Gastrocnemius medialis (tissue), 4 donors: ENCODE measurements around the gene SASH1. TPM values are rescaled to one million over a fixed set of nuclear protein-coding genes. Genes with fewer than 3 reads are reported as not detected.

Source experiments
- ATAC-seq, 2 donors: fragments of 150-250 bp; one replicate each; pipeline ENCODE4 v1.9.1; 2016
- DNase-seq, 2 donors: peaks; one replicate each; pipeline ENCODE4 v3.0.0-alpha.2; 2019
- H3K27ac ChIP-seq, 4 donors: fragments of 200-600 bp; sonication (generic); 1 replicate in 1 of 4; 2 replicates in 3 of 4; pipeline ENCODE4 v1.5.1; 2016 to 2018; ENCODE audit warnings: mild to moderate bottlenecking in 2 of 4, moderate library complexity in 1 of 4
- H3K27me3 ChIP-seq, 3 donors: fragments of 200-600 bp; sonication (generic) in 2 of 3; 1 replicate in 1 of 3; 2 replicates in 2 of 3; pipeline versions ENCODE4 v1.5.1 to v1.6.0; 2016 to 2019; ENCODE audit warnings: mild to moderate bottlenecking in 1 of 3, moderate library complexity in 1 of 3
- H3K36me3 ChIP-seq, 2 donors: fragments of 200-600 bp; sonication (generic) in 1 of 2; one replicate each; pipeline ENCODE4 v1.5.1; 2017 to 2018
- H3K4me1 ChIP-seq, 2 donors: fragments of 200-600 bp; sonication (generic) in 1 of 2; one replicate each; pipeline ENCODE4 v1.5.1; 2016 to 2017; ENCODE audit warnings: mild to moderate bottlenecking in 2 of 2
- H3K4me3 ChIP-seq, 4 donors: fragments of 200-600 bp; sonication (generic) in 3 of 4; 1 replicate in 1 of 4; 2 replicates in 3 of 4; pipeline ENCODE4 v1.5.1; 2016 to 2019; ENCODE audit warnings: mild to moderate bottlenecking in 2 of 4
- H3K9me3 ChIP-seq, 3 donors: fragments of 200-600 bp; sonication (generic) in 2 of 3; 1 replicate in 1 of 3; 2 replicates in 2 of 3; pipeline ENCODE4 v1.5.1; 2016 to 2019
- POLR2A ChIP-seq, 2 donors: fragments of 450-650 bp; IDR thresholded peaks; one replicate each; pipeline ENCODE4 v1.6.1; 2017; ENCODE audit warnings: antibody characterized with exemption in 2 of 2, mild to moderate bottlenecking in 2 of 2, moderate library complexity in 2 of 2
- in situ Hi-C, 4 donors: fragments of 200-750 bp; cut with MboI; loops; one replicate each; pipeline versions ENCODE4 v1.15.0 to v1.8.0; 2017; ENCODE audit warnings: low sequenced_read_pairs in 4 of 4
- intact Hi-C: fragments of 100-400 bp; cut with DNase I; formaldehyde crosslinking; loops from one replicate; pipeline ENCODE4 v1.15.1; 2023; ENCODE audit warnings: low total_unique reads
- total RNA-seq, 4 donors: library from RNA; depleted of rRNA; stranded (reverse); fragments of >200 nt; gene quantifications; one replicate each; pipeline versions ENCODE4 v1.1.0 to v1.2.3, GENCODE V29; 2016
- TF ChIP-seq, protein P1 (sequence below), 5 experiments: fragments of 450-650 bp in 3 of 5; fragments of 200-600 bp in 2 of 5; sonication (generic) in 2 of 5; IDR thresholded peaks in 4 of 5; conservative IDR thresholded peaks in 1 of 5; 1 replicate in 4 of 5; 2 replicates in 1 of 5; pipeline ENCODE4 v1.5.1; 2016 to 2019; ENCODE audit warnings: antibody characterized with exemption in 5 of 5, mild to moderate bottlenecking in 3 of 5, moderate library complexity in 3 of 5

Gene SASH1
- total RNA-seq, 4 donors from 2014 or later = 28.2 to 42.4 (median 35.4) TPM

DNA sequence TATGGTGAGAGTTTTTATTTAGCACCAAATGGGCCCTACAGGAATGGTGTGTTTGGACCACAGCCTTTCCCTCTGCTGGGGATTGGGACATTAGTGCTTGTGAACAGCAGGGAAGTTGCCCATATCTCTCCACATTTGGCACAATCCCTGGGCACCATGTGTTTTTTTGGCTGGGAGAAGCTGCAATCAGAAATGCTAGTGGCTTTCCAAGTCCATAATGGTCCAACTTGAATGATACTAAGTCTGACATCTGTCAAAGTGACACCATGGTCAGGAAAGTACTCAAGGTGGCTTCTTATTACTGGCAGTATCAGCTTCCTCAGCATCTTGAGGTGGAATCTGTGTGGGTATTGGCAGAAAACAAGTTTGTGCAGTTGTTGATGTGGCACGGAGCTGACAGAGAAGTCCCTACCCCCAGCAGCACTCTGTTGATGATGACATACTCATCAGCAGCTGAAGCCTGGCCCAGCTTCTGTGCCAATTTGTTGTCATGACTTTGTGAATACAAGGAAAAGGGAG, 53.0 kb downstream of the SASH1 start:
- DNase-seq = peak; percentile 28 to 52
- Histone ChIP-seq H3K27ac (peak overlapping the region; percentile 63 to 77 (median 65)), H3K4me1 (peaks cover 12 to 38% of the 10 kb centered on the region in 2 donors), H3K4me3 (no peak overlapping the region), H3K9me3 (no peaks in the 10 kb centered on the region), H3K36me3 (no peaks in the 10 kb centered on the region), H3K27me3 (no peaks in the 10 kb centered on the region)
- ATAC-seq = peak; percentile 79 to 81
- intact Hi-C loops (no loop called here), in situ Hi-C loops (no loop called here)
- no peak for TF ChIP-seq POLR2A (IDR thresholded peaks at IDR 0.05)
- TF ChIP-seq, protein P1, sequence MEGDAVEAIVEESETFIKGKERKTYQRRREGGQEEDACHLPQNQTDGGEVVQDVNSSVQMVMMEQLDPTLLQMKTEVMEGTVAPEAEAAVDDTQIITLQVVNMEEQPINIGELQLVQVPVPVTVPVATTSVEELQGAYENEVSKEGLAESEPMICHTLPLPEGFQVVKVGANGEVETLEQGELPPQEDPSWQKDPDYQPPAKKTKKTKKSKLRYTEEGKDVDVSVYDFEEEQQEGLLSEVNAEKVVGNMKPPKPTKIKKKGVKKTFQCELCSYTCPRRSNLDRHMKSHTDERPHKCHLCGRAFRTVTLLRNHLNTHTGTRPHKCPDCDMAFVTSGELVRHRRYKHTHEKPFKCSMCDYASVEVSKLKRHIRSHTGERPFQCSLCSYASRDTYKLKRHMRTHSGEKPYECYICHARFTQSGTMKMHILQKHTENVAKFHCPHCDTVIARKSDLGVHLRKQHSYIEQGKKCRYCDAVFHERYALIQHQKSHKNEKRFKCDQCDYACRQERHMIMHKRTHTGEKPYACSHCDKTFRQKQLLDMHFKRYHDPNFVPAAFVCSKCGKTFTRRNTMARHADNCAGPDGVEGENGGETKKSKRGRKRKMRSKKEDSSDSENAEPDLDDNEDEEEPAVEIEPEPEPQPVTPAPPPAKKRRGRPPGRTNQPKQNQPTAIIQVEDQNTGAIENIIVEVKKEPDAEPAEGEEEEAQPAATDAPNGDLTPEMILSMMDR (IDR thresholded peaks at IDR 0.05 in 4 of 5, conservative IDR thresholded peaks at IDR 0.05 in 1 of 5) = no peak

DNA sequence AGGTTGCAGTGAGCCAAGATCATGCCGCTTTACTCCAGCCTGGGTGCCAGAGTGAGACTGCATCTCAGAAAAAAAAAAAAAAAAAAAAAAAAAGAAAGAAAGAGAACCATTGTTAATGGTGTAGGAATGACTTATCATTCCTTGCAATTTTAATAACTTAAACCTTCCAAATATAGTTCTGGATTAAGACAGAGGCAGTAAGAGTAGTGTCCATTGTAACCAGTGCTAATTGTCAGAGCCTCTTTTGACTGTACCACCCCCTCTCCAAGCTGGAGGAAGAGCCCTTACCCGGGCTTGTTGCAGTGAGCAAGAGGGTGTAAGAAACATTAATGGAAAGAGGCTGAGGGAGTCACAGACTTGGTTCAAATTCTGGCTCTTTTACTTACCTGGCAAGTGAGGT, 53.8 kb downstream of the SASH1 start:
- intact Hi-C loops (no loop called here), in situ Hi-C loops (no loop called here)
- H3K27ac ChIP-seq = peak overlapping the region; percentile 56 to 77 (median 64)
- ATAC-seq (no peak), DNase-seq (no peak)
- no peaks in the 10 kb centered on the region for H3K27me3 ChIP-seq
- H3K4me1 ChIP-seq = peaks cover 12 to 41% of the 10 kb centered on the region in 2 donors
- no peaks in the 10 kb centered on the region for H3K36me3 ChIP-seq
- TF ChIP-seq, protein P1 (IDR thresholded peaks at IDR 0.05 in 4 of 5, conservative IDR thresholded peaks at IDR 0.05 in 1 of 5) = no peak
- no peak for TF ChIP-seq POLR2A (IDR thresholded peaks at IDR 0.05)
- H3K9me3 ChIP-seq = no peaks in the 10 kb centered on the region
- no peak overlapping the region for H3K4me3 ChIP-seq

DNA sequence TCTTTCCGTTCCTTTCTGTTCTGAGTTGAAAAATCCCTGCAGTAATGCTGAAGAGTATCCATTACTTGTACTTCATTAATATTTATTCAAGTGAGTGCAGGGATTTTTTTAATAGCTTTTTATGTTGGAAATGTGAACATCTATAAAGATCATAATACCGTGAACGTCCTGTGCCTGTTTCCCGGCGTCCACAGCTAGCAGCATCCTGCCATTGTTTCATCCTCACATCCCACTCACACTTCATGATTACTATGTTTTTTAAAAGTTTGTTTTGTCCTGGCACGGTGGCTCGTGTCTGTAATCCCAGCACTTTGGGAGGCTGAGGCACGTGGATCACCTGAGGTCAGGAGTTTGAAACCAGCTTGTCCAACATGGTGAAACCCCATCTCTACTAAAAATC, 54.3 kb downstream of the SASH1 start:
- H3K9me3 ChIP-seq = no peaks in the 10 kb centered on the region
- no peak overlapping the region for H3K4me3 ChIP-seq
- H3K27me3 ChIP-seq = no peaks in the 10 kb centered on the region
- TF ChIP-seq POLR2A (IDR thresholded peaks at IDR 0.05) = no peak
- TF ChIP-seq, protein P1 (IDR thresholded peaks at IDR 0.05 in 4 of 5, conservative IDR thresholded peaks at IDR 0.05 in 1 of 5) = no peak
- in situ Hi-C loops = no loop called here
- H3K27ac ChIP-seq = peak overlapping the region; percentile 61 to 77 (median 64)
- no peaks in the 10 kb centered on the region for H3K36me3 ChIP-seq
- intact Hi-C loops = no loop called here
- DNase-seq = no peak
- no peak for ATAC-seq
- peaks cover 12 to 42% of the 10 kb centered on the region in 2 donors for H3K4me1 ChIP-seq

DNA sequence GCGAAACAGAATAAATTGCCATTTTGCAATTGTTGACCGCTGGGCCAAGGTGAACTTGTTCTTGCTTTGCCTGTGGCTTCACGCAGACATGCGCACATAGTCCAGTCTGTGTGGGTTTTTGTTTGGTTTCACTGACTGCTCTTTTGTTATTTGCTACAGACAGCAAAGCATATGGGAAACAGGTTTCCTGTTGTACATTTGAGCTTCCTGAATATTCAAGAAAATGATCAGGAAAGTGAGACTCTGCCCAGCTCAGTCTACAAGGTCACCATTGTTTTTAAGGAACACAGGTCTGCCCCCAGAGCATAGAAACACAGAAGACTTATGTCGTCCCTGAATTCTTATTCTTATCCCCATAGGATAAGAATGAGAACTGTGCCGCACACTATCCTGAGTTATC, 55.6 kb downstream of the SASH1 start:
- Histone ChIP-seq H3K36me3 (no peaks in the 10 kb centered on the region), H3K9me3 (no peaks in the 10 kb centered on the region), H3K4me3 (no peak overlapping the region), H3K4me1 (peaks cover 12 to 42% of the 10 kb centered on the region in 2 donors), H3K27ac (peak overlapping the region; percentile 20 to 77 (median 63)), H3K27me3 (no peaks in the 10 kb centered on the region)
- no peak for DNase-seq
- no peak for ATAC-seq
- TF ChIP-seq POLR2A (IDR thresholded peaks at IDR 0.05) = no peak
- TF ChIP-seq, protein P1 (IDR thresholded peaks at IDR 0.05 in 4 of 5, conservative IDR thresholded peaks at IDR 0.05 in 1 of 5) = no peak
- in situ Hi-C loops = no loop called here
- intact Hi-C loops = no loop called here

DNA sequence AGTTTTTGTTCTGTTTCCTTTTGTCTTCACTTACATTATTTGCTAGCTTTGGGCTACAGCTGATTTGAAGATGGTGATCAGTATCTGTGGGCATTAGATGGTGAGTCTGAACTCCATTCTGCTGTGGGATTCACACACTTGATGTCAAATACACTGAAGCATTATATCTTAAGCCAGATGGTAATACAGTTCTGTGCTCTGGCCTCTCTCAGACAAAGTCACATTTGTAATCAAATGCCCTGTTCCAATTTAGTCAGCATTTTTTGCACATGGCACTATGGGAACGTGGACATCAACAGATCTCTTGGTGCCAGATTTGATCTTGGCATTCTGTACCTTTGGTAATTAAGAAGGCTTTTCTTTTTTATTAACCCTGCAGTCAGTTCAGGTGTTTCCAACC, 56.0 kb downstream of the SASH1 start:
- H3K9me3 ChIP-seq = no peaks in the 10 kb centered on the region
- no peak for ATAC-seq
- in situ Hi-C loops (no loop called here), intact Hi-C loops (no loop called here)
- no peak overlapping the region for H3K4me3 ChIP-seq
- no peaks in the 10 kb centered on the region for H3K27me3 ChIP-seq
- TF ChIP-seq POLR2A (IDR thresholded peaks at IDR 0.05) = no peak
- TF ChIP-seq, protein P1 (IDR thresholded peaks at IDR 0.05 in 4 of 5, conservative IDR thresholded peaks at IDR 0.05 in 1 of 5) = no peak
- no peak for DNase-seq
- H3K36me3 ChIP-seq = no peaks in the 10 kb centered on the region
- peak overlapping the region; percentile 20 to 77 (median 63) for H3K27ac ChIP-seq
- peaks cover 12 to 42% of the 10 kb centered on the region in 2 donors for H3K4me1 ChIP-seq
